ENCODE measurements around the gene RPS2.

RPS2 gene

DNA sequence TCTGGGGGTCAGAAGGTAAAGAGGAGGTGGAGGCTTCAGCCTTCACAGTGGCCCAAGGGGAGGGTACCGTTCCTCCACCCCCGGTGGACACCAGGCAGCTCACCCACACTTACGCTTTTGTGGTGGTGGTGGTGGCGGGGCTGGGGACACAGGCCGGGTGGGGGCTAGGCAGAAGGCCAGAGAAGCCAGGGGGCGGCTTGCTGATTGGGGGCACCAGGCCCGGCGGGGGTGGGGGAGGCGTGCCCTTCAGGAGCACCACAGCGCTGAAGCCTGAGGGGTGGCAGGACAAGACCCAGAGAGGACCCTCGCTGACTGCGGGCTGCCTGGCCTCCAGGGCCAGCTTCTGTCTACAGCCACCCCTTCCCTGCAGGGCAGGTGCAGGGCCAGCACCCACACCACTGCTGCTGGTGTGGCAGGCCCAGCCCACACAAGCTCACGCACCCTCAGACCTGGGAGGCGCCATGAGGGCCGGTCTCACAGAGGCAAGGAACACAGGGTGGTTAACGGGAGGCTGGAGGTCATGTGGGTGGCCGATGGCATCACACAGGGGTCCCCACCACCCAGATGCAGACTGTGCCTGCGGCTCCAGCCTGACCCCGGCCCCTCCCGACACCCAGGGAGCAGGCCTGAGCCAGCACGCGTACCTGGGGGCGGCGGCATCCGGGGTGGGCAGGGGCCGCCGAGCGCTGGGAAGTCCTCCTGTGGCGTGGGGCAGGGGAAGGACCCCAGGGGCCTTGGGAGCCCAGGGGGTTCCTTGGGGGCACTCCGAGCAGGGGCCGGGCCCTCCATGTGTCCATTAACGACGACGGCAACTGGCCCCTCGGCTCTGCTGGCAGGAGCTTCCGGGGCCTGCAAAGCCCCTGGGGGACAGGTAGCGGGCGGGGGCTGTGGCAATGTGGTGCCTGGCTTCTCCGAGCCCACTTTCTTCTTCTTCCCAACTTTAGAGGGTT, 34.5 kb upstream of the RPS2 start:
- no peak for DNase-seq (ENCODE audit: low read depth, low spot score)

- DNase-seq (ENCODE audit: low read depth, low spot score): no peak
Measured at GRCh38 chr16:1998360-1998835, 33.8 kb upstream of the RPS2 start.

GRCh38 chr16:1997494-1998359, 33.1 kb upstream of the RPS2 start:
- no peak for DNase-seq (ENCODE audit: low read depth, low spot score)

GRCh38 chr16:1993731-1994131, 29.1 kb upstream of the RPS2 start:
- DNase-seq (ENCODE audit: low read depth, low spot score): no peak

DNA sequence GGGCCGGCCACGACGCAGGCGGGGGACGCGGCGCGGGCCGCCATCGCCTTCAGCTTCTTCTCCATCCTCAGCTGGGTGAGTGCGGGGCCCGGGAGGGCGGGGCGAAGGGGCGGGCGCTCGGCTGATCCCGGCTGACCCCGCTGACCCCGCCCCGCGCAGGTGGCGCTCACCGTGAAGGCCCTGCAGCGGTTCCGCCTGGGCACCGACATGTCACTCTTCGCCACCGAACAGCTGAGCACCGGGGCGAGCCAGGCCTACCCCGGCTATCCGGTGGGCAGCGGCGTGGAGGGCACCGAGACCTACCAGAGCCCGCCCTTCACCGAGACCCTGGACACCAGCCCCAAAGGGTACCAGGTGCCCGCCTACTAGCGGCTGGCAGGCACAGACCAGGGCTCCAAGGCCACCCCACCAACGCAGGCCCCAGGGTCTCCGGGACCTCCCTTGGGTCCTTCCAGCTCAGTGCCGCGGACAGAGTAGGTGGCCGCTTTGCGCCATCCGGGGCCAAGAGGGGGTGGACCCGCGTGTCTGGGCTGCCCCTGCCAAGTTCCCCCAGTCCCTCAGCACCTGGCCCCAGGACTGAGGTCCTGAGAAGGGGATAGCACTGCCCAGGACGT, 28.2 kb upstream of the RPS2 start:
- DNase-seq (ENCODE audit: low read depth, low spot score): no peak

DNA sequence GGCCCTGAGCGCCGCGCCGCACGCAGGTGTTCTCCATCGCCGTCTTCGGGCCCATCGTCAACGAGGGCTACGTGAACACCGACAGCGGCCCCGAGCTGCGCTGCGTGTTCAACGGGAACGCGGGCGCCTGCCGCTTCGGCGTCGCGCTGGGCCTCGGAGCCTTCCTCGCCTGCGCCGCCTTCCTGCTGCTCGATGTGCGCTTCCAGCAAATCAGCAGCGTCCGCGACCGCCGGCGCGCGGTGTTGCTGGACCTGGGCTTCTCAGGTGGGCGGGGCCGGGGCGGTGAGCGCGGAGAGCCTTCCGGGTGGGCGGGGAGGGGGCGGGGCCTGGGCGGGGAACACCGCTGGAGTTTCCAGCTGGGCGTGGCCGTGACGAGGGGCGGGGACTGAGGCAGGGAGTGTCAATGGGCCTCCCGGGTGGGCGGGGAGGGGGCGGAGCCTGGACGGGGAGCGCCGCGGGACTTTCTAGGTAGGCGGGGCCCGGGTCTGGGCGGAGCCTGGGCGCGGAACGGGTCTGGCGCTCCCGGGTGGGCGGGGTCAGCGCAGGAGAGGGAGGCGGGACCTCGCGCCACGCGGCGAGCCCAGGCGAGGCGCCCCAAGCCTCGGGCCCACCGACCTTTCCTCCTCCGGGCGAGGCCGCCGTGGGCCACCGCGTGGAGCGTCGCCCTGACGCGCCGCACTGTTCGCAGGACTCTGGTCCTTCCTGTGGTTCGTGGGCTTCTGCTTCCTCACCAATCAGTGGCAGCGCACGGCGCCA, 27.5 kb upstream of the RPS2 start:
- DNase-seq (ENCODE audit: low read depth, low spot score): peak; percentile 50

GRCh38 chr16:1991588-1991947, 26.9 kb upstream of the RPS2 start:
- no peak for DNase-seq (ENCODE audit: low read depth, low spot score)

DNA sequence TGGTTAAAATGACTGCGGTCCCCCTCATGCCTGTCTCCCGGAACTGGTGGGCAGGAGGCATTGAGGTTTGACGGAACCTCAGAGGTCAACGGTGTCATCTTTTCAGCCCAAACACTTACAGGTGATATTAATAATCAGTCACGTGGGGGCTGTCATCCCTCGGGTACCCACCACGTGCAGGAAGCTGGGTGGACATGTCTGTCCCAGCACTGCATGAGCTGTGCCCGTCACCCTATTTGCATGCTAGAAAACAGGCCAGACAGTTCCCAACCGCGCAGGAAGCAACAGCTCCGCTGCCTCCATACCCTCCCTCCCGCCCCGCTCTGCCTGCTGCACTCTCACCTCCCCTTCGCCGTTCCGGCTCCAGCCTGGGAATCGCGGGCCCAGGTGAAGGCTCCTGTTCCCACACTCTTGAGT, 26.5 kb upstream of the RPS2 start:
- DNase-seq (ENCODE audit: low read depth, low spot score): no peak

GRCh38 chr16:1990351-1991134, 25.9 kb upstream of the RPS2 start:
- DNase-seq (ENCODE audit: low read depth, low spot score): no peak

- DNase-seq (ENCODE audit: low read depth, low spot score): no peak
Measured at GRCh38 chr16:1990101-1990350, 25.4 kb upstream of the RPS2 start.

- DNase-seq (ENCODE audit: low read depth, low spot score): no peak
Measured at GRCh38 chr16:1989209-1990100, 24.8 kb upstream of the RPS2 start, which contains the start of gene SYNGR3. Gene SYNGR3 (plus strand): TSS chr16:1989970. CDS start chr16:1990103, 133 bp downstream.

DNA sequence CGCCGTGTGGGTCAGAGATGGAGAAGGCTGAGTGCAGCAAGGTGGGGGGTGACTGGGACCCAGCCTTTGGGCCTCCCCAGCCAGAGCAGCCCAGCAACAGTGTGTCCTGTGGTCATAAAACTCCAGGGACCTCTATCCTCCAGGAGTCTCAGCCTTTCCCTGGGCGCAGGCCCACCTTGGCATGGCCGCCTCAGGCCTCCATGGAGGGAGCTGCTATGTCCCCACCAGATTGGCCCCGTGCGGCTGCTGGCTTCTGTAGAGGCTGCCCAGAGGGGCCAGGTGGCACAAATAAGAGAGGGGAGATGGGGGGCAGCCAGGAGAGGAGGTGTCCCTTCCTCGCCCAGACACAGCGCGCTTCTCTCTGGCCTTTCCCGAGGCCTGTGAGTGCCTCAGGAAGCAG, 22.6 kb upstream of the RPS2 start:
- no peak for DNase-seq (ENCODE audit: low read depth, low spot score)

- no peak for DNase-seq (ENCODE audit: low read depth, low spot score)
Measured at GRCh38 chr16:1985466-1986150, 21.0 kb upstream of the RPS2 start.

DNA sequence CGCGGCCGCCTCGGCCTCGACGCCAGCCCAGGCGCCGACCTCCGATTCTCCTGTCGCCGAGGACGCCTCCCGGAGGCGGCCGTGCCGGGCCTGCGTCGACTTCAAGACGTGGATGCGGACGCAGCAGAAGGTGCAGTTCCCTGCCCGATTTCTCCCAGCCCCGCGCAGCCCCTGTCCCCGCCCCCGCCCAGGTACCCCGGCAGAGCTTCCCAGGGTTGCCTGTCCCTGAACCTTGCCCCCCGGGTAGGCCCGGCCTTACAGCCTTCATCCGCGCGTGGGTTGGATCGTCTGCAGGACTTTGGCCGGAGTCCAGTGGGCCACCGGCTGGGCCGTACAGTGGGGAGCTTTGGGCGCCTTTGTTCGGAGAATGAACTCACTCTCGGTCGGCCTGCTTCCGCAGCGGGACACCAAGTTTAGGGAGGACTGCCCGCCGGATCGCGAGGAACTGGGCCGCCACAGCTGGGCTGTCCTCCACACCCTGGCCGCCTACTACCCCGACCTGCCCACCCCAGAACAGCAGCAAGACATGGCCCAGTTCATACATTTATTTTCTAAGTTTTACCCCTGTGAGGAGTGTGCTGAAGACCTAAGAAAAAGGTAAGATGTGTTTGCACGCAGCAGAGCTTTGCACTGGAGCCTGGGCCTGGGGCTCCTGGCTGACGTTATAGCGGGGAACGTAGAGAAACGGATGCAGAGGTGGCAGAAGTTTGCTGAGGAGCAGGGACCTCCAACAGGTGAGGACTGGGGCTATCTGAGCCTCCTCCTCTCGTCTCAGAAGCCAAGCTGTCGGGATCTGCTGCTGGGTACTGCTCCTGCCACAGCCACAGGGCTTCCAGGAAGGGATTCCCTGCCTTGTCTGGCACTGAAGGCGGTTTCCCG, 20.0 kb upstream of the RPS2 start:
- DNase-seq (ENCODE audit: low read depth, low spot score): no peak

DNA sequence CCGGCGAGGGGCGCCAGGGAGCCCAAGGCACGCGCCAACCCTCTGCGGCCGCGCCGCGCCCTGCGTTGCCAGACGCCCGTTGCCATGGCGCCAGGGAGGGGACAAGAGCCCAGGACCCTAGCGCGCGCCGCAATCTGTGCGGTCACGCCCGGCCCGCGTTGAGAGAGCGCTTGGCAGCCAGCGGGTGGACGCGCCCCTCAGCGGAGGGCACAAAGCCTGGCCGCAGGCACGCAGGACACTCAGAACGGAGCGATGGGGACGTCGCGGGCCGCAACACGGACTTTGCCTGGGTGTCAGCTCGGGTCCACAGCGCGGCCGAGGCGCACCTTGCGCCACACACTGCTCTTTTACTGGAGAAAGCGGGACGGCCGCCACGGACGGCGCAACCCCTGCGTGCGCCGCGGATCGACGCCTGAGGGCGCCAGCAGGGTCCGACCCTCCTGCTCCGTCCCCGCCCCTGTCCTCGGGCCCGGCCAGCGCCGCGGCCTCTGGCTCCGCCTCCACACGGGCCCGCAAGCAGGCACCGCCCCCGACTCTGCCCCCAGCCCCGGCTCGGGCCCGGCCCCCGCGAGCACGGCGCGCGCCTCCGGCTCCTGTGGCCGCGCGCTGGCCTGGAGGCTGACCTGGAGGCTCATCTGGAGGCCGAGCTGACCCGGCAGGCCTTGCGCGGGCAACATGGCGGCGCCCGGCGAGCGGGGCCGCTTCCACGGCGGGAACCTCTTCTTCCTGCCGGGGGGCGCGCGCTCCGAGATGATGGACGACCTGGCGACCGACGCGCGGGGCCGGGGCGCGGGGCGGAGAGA, 19.1 kb upstream of the RPS2 start, which contains the start of gene GFER:
Gene GFER (plus strand): TSS at position 650 of the 803 bp plus-strand sequence. CDS start 26 bp downstream, at position 676.
- DNase-seq (ENCODE audit: low read depth, low spot score): peak; percentile 68

DNA sequence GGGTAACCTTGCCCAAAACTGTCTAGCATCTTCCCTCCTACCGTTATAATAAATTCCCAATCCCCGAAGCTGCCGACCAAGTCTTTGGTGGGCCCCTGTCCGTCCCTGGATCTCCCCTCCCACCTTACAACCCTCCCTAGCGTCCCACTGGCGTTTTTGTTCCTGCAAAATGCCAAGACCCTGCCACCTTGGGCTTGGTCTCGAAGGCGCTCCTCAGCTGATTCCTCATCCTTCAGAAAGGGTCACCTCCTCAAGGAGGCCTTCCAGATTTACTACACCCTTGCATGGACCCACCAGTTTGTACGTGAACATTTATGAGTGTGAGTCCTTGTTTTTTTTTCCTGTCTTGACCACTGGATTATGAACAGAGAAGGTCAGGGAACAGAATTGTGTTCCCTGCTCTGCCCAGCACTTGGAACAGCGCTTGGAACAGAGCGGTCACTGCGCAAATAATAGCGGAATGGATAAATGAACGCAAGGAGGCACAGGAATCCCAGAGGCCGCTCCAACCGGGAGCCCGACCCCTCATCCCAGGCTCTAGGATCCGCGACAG, 18.4 kb upstream of the RPS2 start:
- DNase-seq (ENCODE audit: low read depth, low spot score): no peak

DNA sequence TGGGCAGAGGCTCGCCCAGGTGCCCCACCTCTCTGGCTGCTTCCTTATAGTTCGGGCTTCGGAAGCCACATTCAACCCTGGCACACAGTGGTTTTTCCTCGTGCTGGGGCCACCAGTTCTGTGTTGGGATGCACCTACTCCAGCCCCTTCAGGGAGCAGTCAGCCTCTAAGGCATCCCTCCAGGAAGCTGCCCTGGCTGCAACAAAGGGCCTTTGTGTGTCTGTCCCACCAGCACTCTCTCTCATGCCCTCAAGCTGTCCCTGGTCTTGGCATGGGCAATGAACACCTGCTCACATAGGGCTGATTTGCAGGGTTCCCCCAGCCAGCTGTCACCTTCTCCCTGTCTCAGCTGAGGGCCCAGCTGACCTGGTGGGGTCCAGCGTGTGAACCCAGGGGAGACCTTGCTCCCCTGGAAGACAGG, 17.4 kb upstream of the RPS2 start:
- no peak for DNase-seq (ENCODE audit: low read depth, low spot score)
